Activated T-cell treated with anti-CD3 and anti-CD28 coated beads for 1 hour (primary cell): ENCODE data around the gene XRN2.
A peak's percentile ranks its signal among the peaks of the same experiment; 100 is the strongest.

Experiments used
- DNase-seq: peaks from one replicate; pipeline ENCODE4 v3.0.0-alpha.2; 2020; ENCODE audit warnings: low read depth

The XRN2 gene, protein sequence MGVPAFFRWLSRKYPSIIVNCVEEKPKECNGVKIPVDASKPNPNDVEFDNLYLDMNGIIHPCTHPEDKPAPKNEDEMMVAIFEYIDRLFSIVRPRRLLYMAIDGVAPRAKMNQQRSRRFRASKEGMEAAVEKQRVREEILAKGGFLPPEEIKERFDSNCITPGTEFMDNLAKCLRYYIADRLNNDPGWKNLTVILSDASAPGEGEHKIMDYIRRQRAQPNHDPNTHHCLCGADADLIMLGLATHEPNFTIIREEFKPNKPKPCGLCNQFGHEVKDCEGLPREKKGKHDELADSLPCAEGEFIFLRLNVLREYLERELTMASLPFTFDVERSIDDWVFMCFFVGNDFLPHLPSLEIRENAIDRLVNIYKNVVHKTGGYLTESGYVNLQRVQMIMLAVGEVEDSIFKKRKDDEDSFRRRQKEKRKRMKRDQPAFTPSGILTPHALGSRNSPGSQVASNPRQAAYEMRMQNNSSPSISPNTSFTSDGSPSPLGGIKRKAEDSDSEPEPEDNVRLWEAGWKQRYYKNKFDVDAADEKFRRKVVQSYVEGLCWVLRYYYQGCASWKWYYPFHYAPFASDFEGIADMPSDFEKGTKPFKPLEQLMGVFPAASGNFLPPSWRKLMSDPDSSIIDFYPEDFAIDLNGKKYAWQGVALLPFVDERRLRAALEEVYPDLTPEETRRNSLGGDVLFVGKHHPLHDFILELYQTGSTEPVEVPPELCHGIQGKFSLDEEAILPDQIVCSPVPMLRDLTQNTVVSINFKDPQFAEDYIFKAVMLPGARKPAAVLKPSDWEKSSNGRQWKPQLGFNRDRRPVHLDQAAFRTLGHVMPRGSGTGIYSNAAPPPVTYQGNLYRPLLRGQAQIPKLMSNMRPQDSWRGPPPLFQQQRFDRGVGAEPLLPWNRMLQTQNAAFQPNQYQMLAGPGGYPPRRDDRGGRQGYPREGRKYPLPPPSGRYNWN

DNA sequence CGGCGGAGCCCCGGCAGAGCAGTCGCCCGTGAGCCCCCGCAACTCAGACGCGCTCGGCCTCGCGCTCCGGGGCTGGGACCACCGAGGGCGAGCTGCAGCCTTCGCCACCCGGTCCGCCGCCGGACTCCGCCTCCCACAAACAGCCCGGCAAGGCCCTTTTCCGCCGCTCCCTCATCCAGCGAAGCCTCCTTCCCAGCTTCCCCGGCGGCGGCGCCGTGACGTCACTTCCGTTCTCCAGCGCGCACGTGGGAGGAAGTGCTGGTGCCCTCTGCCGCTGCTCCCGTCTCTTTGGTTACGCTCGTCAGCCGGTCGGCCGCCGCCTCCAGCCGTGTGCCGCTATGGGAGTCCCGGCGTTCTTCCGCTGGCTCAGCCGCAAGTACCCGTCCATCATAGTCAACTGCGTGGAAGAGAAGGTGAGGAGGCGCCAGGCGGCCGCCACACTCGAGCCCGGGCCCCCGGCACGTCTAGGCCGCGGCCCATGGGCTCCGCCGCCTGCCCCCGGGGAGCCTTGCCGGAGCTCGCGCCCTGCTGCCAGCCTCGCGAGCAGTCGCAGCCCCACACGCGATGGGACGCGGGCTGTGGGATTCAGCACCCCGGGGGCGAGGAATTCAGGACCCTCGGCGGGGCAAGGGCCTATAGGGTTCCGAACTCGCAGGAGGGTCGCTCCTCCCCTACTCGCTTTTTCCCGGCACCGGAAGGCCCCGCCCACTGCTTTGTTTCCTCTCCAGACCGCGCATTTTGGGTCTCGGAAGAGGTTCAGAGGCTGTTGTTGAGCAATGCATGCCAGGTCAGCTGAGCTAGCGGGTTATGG is at the start of gene XRN2:
XRN2 (plus strand) TSS at position 271 of the 811 bp plus-strand sequence; CDS start at position 339, 68 bp downstream.
- DNase-seq: peak; percentile 89

DNA sequence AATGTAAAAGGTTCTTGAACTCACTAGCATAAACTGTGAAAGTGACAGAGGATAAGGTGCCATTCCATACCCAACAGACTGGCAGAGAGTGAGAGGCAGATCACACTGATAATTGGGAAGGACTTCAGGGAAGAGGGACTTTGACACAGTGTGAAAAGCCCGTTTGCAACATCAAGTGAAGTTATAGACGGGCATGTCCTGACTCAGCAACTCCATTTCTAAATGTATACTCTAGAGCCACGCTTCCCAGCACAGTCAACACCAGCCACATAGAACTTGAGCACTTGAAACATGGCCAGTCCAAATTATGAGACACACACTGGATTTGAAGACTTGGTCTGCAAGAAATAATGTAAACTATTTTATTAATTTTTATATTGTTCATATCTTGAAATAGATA is 45.9 kb upstream of the XRN2 start:
- DNase-seq: no peak

DNA sequence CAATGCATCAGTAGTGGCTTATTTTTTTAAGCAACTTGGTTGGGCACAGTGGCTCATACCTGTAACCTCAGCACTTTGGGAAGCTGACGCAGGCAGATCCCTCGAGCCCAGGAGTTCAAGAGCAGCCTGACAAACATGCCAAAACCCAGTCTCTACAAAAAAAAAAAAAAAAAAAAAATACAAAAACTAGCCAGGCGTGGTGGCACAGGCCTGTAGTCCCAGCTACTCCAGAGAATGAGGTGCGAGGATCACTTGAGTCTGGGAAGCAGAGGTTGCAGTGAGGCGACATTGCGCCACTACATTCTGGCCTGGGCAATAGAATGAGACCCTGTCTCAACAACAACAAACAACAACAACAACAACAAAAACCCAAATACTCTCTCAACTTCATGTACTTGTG is 44.7 kb upstream of the XRN2 start:
- no peak for DNase-seq

DNA sequence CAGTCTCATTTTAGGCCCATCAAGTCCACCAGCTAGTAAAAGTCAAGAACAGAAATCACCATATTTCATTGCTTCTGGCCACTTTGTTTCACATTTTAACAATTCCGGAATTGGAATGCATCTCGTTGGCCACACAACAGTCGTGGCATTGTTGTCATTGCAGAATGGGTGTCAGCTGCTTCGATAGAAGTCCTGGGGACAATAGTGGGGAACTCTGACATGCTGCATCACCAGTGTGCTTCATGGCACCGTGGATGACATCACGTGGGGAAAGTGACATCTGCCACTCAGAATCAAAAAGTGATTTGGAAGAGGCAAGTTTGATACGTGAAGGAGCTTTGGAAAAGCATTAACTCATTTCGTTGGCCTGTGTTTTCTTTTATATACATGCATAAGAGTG is 43.8 kb upstream of the XRN2 start:
- DNase-seq: no peak

DNA sequence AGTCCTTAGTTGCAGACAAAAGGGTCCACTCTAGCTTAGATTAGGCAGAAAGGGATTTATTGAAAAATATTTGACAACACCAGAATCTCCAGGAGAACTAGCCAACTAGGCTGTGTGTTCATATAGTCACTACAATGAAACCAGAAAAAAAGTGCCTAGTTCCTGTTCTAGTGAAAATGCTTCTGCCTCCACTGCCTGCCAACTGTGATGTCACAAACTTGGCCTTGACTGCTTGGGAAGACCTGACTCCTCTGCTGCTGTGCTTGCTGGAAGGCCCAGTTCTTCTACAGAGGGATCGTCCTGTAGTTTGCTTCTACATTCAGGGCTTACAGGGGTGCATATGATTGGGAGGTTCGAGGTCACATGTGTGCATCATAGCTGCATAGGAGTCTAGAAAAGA is 40.3 kb upstream of the XRN2 start:
- no peak for DNase-seq

DNA sequence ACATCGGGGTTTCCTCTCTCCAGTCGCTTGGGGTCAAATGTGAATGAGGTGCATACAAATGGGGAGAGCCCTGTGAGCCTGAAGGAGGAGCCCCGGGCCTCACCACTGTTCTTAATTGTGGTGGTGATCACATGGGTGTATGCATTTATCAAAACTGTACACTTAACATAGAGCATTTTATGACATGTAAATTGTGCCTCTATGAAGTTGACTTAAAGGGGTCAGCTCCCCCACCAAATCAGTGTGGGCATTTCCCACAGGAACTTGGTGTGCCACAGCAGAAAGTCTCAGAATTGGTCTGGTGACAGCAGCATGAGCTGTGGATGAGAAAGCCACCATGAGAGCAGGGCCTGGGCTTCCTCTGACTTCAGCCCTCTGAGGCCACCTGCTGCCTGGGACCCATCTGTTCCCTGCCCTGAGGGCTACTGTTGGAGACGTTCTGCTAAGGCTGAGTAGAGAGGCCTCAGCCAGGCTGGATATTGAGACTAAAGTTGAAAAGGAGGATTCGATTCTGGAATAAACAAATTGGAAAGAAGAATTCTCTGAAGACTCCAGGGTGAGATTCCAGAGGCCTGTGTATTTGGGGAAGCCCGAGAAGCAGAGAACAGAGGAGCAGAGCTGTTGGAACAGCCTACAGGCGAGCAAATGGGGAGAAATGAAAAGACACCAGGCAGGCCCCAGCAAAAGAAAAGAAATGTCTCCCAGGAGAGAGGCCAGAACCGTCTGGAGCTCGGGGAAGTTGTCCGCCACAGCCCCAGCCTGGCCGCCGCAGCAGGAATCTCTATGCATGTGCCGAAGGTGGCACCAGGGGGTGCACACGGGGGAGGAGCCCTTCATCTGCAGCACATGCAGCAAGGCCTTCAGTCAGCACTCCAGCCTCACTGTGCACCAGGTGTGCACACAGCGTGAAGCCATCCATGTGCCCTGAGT is 37.6 kb upstream of the XRN2 start:
- DNase-seq: no peak

DNA sequence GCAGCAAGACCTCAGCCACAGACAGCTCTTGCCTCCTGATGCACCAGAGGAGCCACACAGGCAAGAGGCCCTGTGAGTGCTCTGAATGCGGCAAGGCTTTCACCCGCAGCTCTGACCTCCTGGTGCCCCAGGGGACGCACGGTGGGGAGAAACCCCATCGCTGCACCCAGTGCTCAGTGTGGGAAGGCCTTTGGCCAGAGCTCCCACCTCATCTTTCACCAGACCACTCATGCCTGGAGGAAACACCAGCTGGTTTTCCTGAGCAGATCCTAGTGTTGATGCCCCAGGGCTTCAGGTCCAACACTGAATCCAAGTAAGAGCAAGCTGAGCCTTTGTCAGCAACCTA is 37.0 kb upstream of the XRN2 start:
- no peak for DNase-seq

DNA sequence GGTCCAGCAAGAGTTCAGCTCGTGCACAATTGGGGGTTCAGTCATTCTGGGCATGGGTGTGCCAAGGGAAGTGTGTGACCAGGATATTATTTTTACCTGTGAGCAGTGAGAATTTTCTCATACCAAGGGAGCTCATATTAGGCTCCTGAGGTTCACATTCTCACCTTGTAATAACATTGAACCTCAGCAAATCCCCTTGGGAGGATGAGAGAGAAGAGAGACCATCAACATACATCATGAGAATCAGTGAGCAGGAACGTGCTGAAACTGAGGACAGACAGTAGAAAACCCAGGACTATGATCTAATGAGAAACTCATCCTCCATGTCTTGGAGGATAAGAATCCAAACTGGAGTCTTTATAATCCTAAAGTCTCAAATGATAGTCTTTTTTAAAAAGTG is 33.4 kb upstream of the XRN2 start:
- DNase-seq: no peak

DNA sequence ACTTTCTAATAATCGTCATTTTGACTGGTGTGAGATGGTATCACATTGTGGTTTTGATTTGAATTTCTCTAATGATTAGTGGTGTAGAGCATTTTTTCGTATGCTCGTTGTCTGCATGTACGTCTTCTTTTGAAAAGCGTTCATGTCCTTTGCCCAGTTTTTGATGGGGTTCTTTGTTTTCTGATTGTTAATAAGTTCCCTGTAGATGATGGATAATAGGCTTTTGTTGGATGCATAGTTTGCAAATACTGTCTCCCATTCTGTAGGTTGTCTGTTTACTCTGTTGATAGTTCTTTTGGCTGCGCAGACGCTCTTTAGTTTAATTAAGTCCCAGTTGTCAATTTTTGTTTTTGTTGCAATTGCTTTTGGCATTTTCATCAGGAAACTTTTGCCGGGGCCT is 32.3 kb upstream of the XRN2 start:
- DNase-seq: no peak

DNA sequence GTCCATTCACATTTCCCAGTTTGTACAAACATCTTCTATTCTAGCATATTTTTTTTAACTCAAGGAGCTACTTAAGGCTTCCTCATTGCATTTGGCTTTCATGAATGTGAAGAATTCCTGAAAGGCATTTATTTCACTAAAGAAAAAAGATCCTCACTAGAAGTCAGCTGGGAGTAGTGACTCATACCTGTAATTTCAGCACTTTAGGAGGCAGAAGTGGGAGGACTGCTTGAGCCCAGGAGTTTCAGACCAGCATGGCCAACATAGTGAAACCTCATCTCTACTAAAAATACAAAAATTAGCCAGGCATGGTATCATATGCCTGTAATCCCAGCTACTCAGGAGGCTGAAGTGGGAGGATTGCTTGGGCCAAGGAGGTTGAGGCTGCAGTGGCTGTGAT is 30.9 kb upstream of the XRN2 start:
- no peak for DNase-seq

DNA sequence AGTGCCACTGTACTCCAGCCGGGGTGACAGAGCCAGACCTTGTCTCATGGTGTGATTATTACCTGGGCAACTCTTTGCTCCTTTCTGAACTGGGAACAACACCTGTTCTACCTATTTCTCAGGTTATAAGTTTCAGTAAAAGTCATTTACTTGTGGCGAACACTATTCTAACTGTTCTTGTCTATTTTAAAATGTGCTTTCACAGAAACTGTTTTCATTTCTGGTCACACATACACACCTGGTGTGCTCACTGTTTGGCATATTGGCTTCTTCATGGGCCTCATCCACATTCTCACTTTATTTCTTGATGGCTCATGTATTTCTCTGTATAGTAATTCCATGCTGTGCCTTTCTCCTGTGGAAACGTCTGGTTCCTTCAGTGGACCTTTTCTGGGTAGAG is 30.5 kb upstream of the XRN2 start:
- DNase-seq: no peak

DNA sequence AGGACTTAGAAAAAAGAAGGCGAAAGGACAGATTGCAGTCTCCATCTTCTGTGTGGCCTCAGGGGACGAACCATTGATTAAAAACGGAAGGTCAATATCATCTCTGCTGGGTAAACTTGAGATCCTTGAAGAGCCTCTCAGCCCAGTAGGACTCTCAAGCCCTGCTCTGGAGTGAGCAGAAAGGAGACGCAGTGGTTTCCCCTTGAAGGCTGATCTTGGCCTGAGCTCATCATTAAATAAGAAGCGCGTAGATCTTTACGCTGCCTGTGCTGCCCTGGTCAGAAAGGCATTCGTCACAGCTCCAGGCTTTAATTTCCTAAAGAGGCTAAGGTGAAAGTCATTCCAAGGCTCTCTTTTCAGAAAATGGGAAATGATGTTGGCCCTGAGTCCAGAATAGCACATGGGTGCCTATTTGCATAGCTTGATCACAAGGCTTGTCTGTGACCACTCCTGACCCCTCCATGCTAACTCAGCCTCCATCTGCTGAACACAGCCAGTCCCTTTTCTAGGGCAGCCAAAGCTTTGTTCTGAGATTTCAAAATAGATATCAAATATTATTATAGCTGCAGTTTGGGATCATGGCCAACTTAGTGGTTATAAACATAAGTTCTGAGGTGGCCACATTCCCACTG is 29.3 kb upstream of the XRN2 start:
- DNase-seq: no peak

DNA sequence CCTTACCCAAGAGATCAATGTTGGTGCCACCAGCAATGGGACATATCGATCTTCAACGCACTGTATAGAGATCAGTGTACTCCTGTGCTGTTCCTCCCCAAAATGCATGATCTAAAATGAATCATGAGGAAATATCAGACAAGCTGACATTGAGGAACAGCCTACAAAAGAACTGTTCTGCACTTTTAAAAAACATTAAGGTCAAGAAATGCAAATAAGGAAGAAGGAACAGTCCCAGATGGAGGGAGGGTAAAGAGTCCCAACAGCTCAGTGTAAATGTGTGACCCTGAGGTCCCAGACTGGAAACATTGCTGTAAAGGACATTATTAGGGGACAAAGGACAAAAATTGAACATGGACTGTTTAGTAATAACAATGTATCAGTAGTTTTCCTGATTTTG is 24.3 kb upstream of the XRN2 start:
- no peak for DNase-seq

DNA sequence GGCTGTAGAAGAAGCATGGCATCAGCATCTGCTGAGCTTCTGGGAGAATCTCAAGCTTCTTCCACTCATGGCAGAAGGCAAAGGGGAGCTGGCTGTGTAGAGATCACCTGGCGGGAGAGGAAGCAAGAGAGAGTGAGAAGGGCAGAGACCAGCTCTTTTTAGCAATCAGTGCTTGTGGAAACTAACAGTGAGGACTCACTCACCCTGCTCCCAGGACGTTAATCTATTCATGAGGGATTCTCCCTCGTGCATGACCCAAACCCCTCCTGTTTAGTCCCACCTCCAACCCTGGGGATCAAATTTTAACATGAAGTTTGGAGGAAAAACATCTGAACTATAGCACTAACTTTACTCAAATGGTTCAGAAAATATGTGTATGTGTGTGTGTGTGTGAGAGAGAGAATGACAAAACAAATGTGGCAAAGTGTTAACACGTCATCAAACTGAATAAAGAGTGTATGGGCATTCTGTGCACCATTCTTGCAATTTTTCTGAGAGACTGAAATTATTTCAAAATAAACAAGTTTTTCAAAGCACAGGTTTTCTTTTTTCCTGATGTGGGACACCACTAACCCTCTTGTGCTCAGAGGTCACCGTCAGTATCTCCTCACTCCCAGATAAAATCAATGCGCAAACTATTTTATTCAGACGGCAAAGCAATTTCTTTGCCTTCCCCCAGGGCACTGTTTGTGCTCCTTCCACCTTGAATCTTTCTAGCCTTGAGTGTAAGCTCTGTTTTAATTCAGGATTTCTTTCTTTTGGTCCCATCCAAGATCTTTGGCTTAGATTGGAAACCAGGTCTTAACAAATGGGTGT is 23.2 kb upstream of the XRN2 start:
- DNase-seq: no peak

DNA sequence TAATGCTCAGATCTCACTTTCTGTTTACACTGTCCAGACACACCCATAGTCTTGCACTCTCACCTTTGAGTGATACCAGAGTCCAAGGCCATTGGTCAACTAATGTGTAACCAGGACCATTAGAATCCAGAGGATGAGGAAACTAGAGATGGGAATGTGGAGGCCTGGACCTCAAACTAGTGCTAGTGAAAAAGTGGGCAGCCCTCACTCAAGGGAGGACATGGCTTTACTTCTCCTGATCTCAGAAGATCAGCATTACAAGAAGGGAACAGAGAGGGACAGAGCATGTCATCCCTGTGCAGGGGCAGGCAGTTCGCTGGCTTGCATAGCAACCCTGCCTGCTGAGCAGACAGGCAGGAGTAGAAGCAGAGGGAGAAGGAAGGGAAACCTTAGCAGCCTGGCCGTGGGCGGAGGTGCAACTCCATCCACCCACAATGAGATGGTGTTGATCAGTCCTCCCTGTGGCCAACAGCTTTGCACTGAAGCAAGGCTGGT is 22.6 kb upstream of the XRN2 start:
- DNase-seq: no peak

DNA sequence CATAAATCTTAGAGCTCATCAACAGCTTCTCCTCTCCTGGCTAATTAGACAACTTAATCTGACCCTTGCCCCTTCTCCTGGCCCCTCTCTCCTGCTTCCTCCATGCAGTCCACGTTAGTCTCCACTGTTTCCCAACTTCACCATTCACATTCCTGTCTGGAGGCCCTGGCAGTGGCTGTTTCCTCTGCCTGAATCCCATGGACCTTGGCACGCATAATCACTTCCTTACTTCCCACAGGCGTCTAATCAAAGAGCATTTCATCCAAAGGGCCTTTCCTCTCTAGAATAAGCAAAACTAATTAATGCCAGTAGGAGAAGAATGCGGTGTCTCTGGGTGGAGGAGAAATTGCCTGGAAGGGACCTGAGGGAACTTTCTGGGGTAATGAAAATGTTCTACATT is 16.4 kb upstream of the XRN2 start:
- DNase-seq: no peak

DNA sequence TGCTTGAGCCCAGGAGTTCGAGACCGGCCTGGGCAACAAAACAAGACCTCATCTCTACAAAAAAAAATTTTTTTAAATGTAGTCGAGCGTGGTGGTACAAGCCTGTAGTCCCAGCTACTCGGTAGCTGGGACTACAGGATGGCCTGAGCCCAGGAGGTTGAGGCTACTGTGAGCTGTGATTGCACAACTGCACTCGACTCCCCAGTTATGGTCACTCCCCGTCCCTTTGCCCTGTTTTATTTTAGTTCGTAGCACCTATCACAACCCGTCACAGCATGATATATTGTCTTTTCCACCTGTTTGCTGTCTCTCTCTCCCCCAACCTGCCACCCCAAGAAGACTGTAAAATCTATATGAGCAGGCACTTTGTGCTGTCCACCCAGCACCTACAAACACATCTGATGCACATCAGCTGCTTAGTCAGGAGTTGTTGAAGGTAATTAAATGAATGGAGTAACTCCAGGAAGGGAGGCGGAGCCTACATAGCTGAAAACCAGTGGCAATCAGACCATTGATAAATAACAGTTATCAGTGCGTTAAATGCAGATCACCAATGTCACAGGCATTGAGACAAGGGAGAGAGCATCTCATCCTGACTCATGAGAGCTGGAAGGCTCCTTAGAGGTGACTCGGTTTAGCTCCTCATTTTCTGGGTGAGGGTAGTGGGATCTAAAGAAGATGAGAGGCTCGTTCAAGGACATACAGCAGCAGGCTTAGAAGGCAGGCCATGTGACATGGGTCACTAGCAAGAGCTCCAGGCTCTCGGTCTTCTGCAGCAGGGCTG is 14.4 kb upstream of the XRN2 start:
- no peak for DNase-seq

DNA sequence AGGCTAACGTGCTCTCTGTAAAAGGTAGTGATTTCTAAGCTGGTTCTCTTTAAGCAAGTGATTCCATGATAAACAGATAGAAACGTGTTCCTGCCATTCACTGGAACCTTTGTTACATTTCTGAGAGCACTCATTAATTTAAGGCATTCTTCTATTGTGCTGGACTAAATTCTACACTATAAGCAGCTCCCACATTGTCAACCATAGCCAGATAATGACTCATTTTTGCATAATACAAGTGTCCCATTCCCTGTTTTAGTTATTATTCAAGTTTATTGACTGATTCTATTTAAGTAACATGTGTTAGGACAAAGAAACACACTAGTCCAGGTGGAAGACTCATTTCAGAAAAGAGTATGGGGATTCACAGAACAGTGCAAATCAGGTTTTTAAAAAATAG is 13.5 kb upstream of the XRN2 start:
- no peak for DNase-seq

DNA sequence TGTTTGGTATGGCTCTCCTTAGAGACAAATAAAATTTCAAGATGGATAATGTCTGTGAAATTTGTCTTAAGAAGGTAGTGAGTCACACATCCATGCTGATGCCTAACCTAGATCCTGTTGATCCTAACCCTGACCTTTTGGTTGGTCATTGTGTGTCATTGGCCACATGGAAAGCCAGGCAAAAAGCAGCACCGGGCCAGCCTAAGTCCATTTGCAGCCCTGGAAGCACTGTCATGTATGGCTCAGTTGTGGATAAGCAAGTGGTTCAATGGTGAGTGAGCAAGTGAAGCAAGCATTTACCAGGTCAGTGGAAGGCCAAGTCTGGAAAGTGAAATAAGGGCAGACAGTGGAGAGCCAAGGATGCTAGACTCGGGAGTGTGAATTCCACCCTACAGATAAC is 12.1 kb upstream of the XRN2 start:
- DNase-seq: no peak
